Thoracic aorta (tissue), 2 donors: Measurements from ENCODE around the gene AGAP4. TPM values are rescaled to one million over a fixed set of nuclear protein-coding genes. Genes with fewer than 3 reads are reported as not detected.
"Not testable (repeated sequence)": the region's sequence is repeated elsewhere in the genome, so short reads cannot be mapped to it uniquely, and the experiment has no call there.

Experiments
- ATAC-seq: fragments of 150-250 bp; one replicate; pipeline ENCODE4 v1.8.0; 2017; ENCODE audit warnings: low read depth; ENCODE audit not compliant: insufficient number of reproducible peaks, low FRiP score
- DNase-seq: peaks from one replicate; pipeline ENCODE4 v3.0.0-alpha.2; 2020; ENCODE audit warnings: low spot score
- H3K27ac ChIP-seq, 2 donors: fragments of 200-600 bp; sonication (generic); 1 replicate in 1 of 2; 2 replicates in 1 of 2; pipeline ENCODE4 v1.5.1; 2016; ENCODE audit warnings: mild to moderate bottlenecking in 2 of 2, moderate library complexity in 2 of 2
- H3K27me3 ChIP-seq: fragments of 200-600 bp; sonication (generic); replicated peaks from 2 replicates; pipeline ENCODE4 v1.6.0; 2016; ENCODE audit warnings: mild to moderate bottlenecking; ENCODE audit not compliant: insufficient read depth
- H3K36me3 ChIP-seq: fragments of 200-600 bp; sonication (generic); one replicate; pipeline ENCODE4 v1.5.1; 2016
- H3K4me1 ChIP-seq, 2 donors: fragments of 200-600 bp; sonication (generic); 1 replicate in 1 of 2; 2 replicates in 1 of 2; pipeline versions ENCODE4 v1.5.1 to v1.6.0; 2016; ENCODE audit warnings: low read depth in 2 of 2, mild to moderate bottlenecking in 1 of 2; ENCODE audit not compliant: control insufficient read depth in 1 of 2
- H3K4me3 ChIP-seq: fragments of 200-600 bp; sonication (generic); 2 replicates; pipeline ENCODE4 v1.5.1; 2016; ENCODE audit warnings: mild to moderate bottlenecking
- H3K9me3 ChIP-seq: fragments of 200-600 bp; sonication (generic); 2 replicates; pipeline ENCODE4 v1.5.1; 2016
- total RNA-seq, 2 donors: library from RNA; depleted of rRNA; stranded (reverse); fragments of >200 nt; gene quantifications; one replicate each; pipeline versions ENCODE4 v1.1.0 to v1.2.3, GENCODE V29; 2016
- TF ChIP-seq, protein P1 (sequence below): fragments of 200-600 bp; sonication (generic); IDR thresholded peaks from one replicate; pipeline ENCODE4 v1.5.1; 2019; ENCODE audit warnings: antibody characterized with exemption

The AGAP4 gene
- total RNA-seq, 2 donors from 2014 or later, result 10.3 to 20.5 TPM

DNA sequence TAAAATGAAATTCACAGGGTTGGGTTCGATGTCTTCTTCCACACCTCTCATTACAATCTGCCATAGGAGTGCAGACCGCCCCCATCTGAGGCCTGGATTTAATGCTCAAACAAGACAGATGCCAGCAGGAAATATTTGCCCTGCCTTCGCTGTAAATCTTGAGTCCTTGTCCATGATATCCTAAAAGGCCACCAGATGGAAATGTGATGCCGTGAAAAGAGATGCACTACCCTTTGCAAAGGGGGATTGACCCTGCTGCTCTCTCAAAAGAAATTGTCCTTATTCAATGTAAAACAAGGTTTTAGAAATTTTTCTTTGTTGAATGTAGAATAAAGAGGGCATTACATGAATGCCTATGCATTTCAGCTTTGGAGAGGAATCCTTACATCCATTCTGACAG, 37.5 kb downstream of the AGAP4 start:
- DNase-seq (no peak), ATAC-seq (no peak)
- Histone ChIP-seq H3K27me3 (no peaks in the 10 kb centered on the region), H3K4me1 (no peaks in the 10 kb centered on the region), H3K36me3 (no peaks in the 10 kb centered on the region), H3K4me3 (no peak overlapping the region), H3K9me3 (no peaks in the 10 kb centered on the region), H3K27ac (no peak overlapping the region)
- TF ChIP-seq, protein P1, sequence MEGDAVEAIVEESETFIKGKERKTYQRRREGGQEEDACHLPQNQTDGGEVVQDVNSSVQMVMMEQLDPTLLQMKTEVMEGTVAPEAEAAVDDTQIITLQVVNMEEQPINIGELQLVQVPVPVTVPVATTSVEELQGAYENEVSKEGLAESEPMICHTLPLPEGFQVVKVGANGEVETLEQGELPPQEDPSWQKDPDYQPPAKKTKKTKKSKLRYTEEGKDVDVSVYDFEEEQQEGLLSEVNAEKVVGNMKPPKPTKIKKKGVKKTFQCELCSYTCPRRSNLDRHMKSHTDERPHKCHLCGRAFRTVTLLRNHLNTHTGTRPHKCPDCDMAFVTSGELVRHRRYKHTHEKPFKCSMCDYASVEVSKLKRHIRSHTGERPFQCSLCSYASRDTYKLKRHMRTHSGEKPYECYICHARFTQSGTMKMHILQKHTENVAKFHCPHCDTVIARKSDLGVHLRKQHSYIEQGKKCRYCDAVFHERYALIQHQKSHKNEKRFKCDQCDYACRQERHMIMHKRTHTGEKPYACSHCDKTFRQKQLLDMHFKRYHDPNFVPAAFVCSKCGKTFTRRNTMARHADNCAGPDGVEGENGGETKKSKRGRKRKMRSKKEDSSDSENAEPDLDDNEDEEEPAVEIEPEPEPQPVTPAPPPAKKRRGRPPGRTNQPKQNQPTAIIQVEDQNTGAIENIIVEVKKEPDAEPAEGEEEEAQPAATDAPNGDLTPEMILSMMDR, result no peak

DNA sequence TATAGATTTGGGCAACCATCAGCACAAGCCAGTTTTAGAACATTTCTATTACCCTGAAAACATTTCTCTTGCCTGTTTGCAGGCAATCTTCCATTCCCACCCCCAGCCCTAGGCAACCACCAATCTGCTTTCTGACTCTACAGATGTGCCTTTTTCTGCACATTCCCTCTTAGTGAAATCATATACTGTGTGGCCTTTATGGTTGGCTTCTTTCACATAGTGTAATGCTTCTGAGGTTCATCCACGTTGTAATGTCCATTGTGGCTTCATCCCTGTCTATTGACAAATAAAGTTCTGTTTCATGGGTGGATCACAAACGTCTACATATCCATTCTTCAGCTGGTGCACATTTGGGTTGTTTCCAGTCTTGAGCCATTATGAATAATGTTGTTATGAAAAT, 42.3 kb downstream of the AGAP4 start:
- not testable (repeated sequence) for H3K27ac ChIP-seq, H3K4me1 ChIP-seq, H3K27me3 ChIP-seq, H3K36me3 ChIP-seq, H3K4me3 ChIP-seq, ATAC-seq, H3K9me3 ChIP-seq, DNase-seq

DNA sequence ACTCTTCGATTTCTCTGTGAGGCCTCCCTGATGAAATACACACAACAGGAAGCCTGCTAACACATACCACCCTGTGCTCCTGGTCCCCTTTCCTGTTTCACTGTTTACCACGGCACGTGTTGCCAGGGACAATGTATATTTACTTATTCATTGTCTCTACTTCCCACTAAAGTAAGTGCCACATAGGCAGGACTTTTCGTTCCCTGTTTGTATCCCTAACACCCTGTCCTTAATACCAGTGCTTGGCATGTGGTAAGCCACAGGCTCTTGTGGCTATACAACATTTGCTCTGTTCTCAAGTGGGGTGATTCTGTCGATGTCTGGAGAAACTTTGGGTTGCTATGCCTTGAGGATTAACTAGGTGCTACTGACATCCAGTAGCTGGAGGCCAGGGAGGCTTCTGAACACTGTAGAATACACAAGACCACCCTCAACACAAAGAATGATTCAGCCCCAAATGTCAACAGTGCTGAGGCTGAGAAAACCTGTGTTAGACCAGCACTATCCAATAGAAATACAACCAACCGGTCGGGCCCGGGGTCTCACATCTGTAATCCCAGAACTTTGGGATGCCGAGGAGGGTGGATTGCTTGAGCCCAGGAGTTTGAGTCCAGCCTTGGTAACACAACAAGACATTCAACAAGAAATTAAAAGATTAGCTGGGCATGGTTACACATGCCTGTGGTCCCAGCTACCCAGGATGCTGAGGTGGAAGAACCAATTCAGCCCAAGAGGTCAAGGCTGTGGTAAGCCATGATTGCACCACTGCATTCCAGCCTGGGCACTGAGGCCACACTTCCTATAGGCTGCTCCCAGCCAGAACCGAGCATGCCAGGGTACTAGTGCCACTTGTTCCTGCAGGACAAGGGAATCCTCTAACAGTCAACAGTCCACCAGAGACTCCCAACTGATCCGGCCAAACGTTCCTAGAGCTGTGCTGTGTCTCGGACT, 44.0 kb downstream of the AGAP4 start:
- H3K27ac ChIP-seq, H3K36me3 ChIP-seq, ATAC-seq, H3K27me3 ChIP-seq, H3K4me3 ChIP-seq, H3K4me1 ChIP-seq, H3K9me3 ChIP-seq, DNase-seq: not testable (repeated sequence)

DNA sequence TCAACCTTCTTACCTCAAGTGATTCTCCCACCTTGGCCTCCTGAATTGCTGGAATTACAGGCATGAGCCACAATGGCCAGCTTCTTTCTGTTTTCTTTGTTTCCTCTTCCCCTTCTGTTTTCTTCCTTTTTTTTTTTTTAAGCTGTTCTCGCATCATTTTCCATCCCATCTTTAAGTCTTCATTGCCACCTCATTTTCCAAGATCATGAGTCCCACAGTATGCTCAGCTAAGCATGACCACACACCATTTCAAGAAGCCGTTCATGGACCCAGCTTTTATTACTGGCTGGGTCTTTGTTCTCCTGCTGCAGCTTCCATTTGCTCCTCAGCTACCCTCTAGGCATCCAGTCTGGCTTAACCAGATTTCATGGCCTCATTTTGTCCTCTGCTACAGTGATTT, 52.5 kb downstream of the AGAP4 start:
- H3K36me3 ChIP-seq, ATAC-seq, H3K4me3 ChIP-seq, DNase-seq, H3K4me1 ChIP-seq, H3K9me3 ChIP-seq, H3K27me3 ChIP-seq, H3K27ac ChIP-seq: not testable (repeated sequence)

DNA sequence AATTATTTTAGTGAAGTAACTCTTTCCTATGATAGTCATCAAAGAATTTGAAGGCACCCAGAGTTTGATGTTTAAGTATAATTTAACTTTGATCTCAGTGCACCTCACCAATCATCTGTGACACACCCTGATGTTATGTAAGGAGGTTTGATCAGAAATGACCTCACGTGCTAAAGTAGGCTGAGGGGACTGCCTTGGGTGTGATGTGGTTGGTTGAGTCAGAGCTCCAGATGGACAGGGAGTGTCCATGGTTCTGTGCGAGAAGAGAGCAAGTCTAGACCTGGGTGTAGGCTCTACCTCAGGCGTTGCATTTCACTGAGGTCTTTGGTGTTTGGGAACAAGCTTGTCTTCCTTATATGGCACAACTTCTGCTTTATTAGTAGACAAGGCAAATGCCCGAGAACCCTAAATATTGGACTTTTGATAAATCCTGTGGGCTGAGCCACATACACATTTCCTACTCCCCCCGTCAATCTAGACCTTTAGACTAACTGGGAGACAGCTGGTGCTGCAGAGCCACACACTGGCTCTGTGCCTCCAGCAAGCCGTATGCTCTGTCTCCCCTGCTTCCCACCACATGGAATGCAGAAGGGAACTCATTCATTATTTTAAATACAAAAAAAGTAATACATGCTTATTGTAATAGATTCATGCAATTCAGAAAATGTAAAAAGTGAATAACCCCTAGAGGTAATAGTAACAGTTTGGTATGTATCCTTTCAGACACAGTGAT, 56.4 kb downstream of the AGAP4 start:
- not testable (repeated sequence) for H3K27me3 ChIP-seq, H3K4me3 ChIP-seq, H3K27ac ChIP-seq, DNase-seq, H3K4me1 ChIP-seq, H3K9me3 ChIP-seq, ATAC-seq
- peaks cover 10% of the 10 kb centered on the region for H3K36me3 ChIP-seq

DNA sequence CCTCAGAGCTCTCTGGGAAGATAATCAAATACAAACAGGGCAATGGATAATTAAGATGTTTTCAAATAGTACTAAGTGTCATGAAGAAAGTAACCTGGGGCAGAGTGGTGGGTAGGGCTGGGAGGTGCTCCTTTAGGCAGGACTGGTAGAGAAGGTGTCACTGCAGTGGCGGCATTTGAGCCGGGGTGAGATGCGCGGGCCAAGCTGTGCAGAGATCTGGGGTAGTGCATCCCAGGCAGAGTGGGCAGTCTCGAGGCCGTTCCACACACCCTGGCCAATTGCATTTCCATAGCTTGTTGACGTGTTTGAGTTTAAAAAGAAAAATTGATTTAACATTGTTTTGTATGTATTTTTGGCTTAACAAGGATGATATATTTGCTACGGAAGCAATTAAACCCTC, 57.3 kb downstream of the AGAP4 start:
- H3K4me3 ChIP-seq, ATAC-seq, H3K9me3 ChIP-seq, H3K4me1 ChIP-seq, DNase-seq, H3K27ac ChIP-seq, H3K27me3 ChIP-seq: not testable (repeated sequence)
- H3K36me3 ChIP-seq, result peaks cover 10% of the 10 kb centered on the region

DNA sequence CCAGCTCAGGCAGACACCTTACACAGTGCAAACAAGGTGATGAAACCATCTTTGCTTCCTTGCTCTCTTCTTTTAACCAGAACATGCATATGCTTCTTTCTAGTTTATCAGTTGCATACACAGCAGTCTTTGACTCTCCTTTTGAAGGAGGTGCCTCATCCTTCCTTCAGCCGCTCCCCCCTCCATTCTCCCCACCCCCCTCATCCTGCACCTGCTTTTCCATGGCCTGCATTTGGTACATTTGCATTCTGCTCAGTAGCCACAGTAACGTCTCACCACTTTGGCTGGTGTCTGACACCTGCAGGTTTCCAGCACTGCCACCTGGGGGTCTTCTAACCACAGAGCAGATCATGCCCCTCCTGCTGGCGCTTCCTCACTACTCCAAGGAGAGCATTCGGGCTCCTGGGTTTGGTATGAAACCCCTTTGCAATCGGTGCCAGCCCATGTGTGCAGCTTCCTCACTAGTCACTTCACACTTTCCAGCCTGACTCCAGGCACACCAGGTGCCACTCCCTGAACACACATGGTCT, 60.0 kb downstream of the AGAP4 start:
- not testable (repeated sequence) for H3K4me1 ChIP-seq, H3K27me3 ChIP-seq

DNA sequence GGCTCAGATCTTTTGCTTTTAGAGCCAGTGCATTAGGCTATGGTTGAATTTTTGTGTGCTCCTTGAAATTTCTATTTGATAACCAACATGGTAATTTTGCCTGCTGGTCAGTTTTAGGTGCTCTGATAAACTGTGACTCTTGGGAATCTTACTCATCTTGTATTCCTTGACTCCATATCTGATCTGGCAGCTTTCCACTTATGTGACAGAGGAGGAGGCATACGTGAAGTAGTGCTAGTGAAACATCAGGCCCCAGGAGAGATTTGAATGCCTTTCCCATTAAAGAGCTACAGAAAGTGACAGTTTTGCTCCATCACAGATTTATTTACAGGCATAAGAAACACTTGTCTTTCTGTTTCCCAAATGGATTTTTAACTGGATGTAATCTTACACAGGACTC, 61.1 kb downstream of the AGAP4 start:
- not testable (repeated sequence) for H3K4me3 ChIP-seq, ATAC-seq, H3K36me3 ChIP-seq

More for the DNA sequence above, 60.0 kb downstream of the AGAP4 start:
- DNase-seq, H3K36me3 ChIP-seq, H3K9me3 ChIP-seq, H3K27ac ChIP-seq, H3K4me3 ChIP-seq, ATAC-seq: not testable (repeated sequence)

More for the DNA sequence above, 61.1 kb downstream of the AGAP4 start:
- not testable (repeated sequence) for H3K9me3 ChIP-seq, H3K27ac ChIP-seq, H3K4me1 ChIP-seq, DNase-seq, H3K27me3 ChIP-seq

Other genes with a start within 250 kb of the AGAP4 start
- 10 to 100 TPM; 10.3 to 40.4 TPM for gene ZFAND4, start 174.7 kb downstream of the AGAP4 start, total RNA-seq
- 10 to 100 TPM; 24.2 to 40.6 TPM for gene WASHC2C, start 120.2 kb downstream of the AGAP4 start, total RNA-seq
- 10 to 100 TPM; 37.9 to 51.5 TPM for gene TIMM23, start 125.0 kb upstream of the AGAP4 start, total RNA-seq
- 100 to 1,000 TPM; 101 to 111 TPM for gene NCOA4, start 183.1 kb upstream of the AGAP4 start, total RNA-seq
- gene MSMB, start 198.8 kb upstream of the AGAP4 start, total RNA-seq, result not detected